Measurements from ENCODE around the gene FMN1. TPM values are rescaled to one million over a fixed set of nuclear protein-coding genes. Genes with fewer than 3 reads are reported as not detected.

The FMN1 gene
- total and polyA plus RNA-seq, 10 of the 15 experiments (the other 5 are each of a cell fraction or from before 2014, with no cell fraction given), result 0.05 to 0.16 (median 0.08) TPM; not detected in 4

- ChIA-PET POLR2A (no interaction called here), CTCF (no interaction called here), SMC1A (ENCODE audit: uncharacterized antibody, unreplicated experiment) (no interaction called here), RAD21 (ENCODE audit: unreplicated experiment) (no interaction called here)
- WGBS (ENCODE audit: insufficient coverage, insufficient replicate concordance, low lambda C conversion rate, missing lambda C conversion rate), result 59% methylated on average over 11 of the region's 11 CpGs
- no peaks in the 10 kb centered on the region for H3K9me3 ChIP-seq (replicated peaks; ENCODE audit: control insufficient read depth, insufficient read depth, low read length)
- intact Hi-C loops (cut with micrococcal nuclease; ENCODE audit: unreplicated experiment) (no loop called here), in situ Hi-C loops (cut with MboI) (no loop called here)
- H3K9ac ChIP-seq (ENCODE audit: control insufficient read depth, insufficient read depth, low read length), result no peak overlapping the region
- no TSS peak for BruUV-seq (replicated peaks)
- H3K4me1 ChIP-seq (ENCODE audit: control insufficient read depth, insufficient read depth, low read length), result no peaks in the 10 kb centered on the region; the same call in 1 of the 2 replicates
- H3K27me3 ChIP-seq (replicated peaks in 1 of 2; ENCODE audit: control insufficient read depth in 2 of 2, insufficient read depth in 2 of 2, low read length in 1 of 2), result no peaks in the 10 kb centered on the region
- H3K36me3 ChIP-seq (ENCODE audit: control insufficient read depth in 2 of 2, insufficient read depth in 2 of 2, low read length in 1 of 2), result no peaks in the 10 kb centered on the region
- TF ChIP-seq IRF5 (IDR thresholded peaks at IDR 0.05; ENCODE audit: borderline replicate concordance) (no peak), PRDM15 (CRISPR knock-in tag; IDR thresholded peaks at IDR 0.05) (no peak), E2F8 (IDR thresholded peaks at IDR 0.05; ENCODE audit: low read depth, partially characterized antibody) (no peak), ZNF274 (IDR thresholded peaks at IDR 0.05; ENCODE audit: insufficient read depth, insufficient read length) (no peak), EZH2 (IDR thresholded peaks at IDR 0.05; ENCODE audit: borderline replicate concordance, control insufficient read depth, low read depth, low read length) (no peak), ZZZ3 (IDR thresholded peaks at IDR 0.05; ENCODE audit: control insufficient read depth, insufficient read length, low read depth) (no peak), IRF3 (IDR thresholded peaks at IDR 0.05) (no peak), IKZF2 (IDR thresholded peaks at IDR 0.05) (no peak), ZNF687 (IDR thresholded peaks at IDR 0.05) (no peak), RAD21 (IDR thresholded peaks at IDR 0.05; ENCODE audit: insufficient read depth, low read depth, low read length) (no peak)
- ATAC-seq (no peak), FAIRE-seq (no peak), DNase-seq (ENCODE audit: low read depth, low spot score) (no peak)
- no peaks in the 10 kb centered on the region for H3K79me2 ChIP-seq (ENCODE audit: control insufficient read depth, insufficient read depth, low read length)
- H3K4me2 ChIP-seq (ENCODE audit: control insufficient read depth, insufficient read depth), result no peak overlapping the region
- no peaks in the 10 kb centered on the region for H4K20me1 ChIP-seq (ENCODE audit: control insufficient read depth, insufficient read depth)
- no peak overlapping the region for H3K4me3 ChIP-seq
- H3K27ac ChIP-seq (ENCODE audit: control insufficient read depth, insufficient read depth), result no peak overlapping the region
- H2AFZ ChIP-seq (ENCODE audit: control insufficient read depth, low read depth, low read length), result no peak overlapping the region
Measured at GRCh38 chr15:32970847-32971246, 223.7 kb downstream of the FMN1 start.

All from GM12878 (cell line).